ENCODE results near the gene ZNF496. TPM values are rescaled to one million over a fixed set of nuclear protein-coding genes. Genes with fewer than 3 reads are reported as not detected.

Gene ZNF496
- total RNA-seq, 1 experiment from 2014 or later = 37.6 TPM

DNA sequence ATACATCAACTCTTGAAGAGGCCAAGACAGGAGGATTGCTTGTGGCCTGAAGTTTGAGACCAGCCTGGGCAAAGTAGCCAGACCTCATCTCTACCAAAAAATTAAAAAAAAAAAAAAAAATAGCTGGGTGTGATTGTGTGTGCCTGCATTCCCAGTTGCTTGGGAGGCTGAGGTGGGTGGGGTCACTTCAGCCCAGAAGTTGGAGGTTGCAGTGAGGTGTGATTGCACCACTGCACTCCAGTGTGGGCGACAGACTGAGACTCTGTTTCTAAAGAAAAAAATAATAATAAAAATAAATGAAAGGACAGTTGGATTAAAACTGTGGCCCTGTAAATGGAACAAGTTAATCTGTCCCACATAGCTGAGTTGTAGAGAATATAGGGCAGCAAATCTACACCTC is 18.9 kb upstream of the ZNF496 start:
- Histone ChIP-seq H3K79me2 (ENCODE audit: low read depth) (no peaks in the 10 kb centered on the region), H3K27ac (no peak overlapping the region), H3K9me2 (ENCODE audit: insufficient read depth) (no peaks in the 10 kb centered on the region), H2AFZ (no peak overlapping the region), H3K27me3 (ENCODE audit: insufficient read depth, low read depth) (no peaks in the 10 kb centered on the region), H4K20me1 (ENCODE audit: insufficient read depth) (no peaks in the 10 kb centered on the region), H3K4me2 (no peak overlapping the region), H3K9me3 (ENCODE audit: insufficient read depth, low read depth) (no peaks in the 10 kb centered on the region), H3K4me3 (no peak overlapping the region), H3F3A (ENCODE audit: insufficient read depth, low read depth) (no peaks in the 10 kb centered on the region), H3K36me3 (ENCODE audit: low read depth) (no peaks in the 10 kb centered on the region), H3K4me1 (replicated peaks; ENCODE audit: insufficient read depth) (no peaks in the 10 kb centered on the region)
- no peak for DNase-seq
- CTCF ChIA-PET = no interaction called here
- no TSS peak for BruUV-seq (replicated peaks)
- no peak for TF ChIP-seq EZH2 (IDR thresholded peaks at IDR 0.05; ENCODE audit: low read depth)
- TF ChIP-seq CTCF (conservative IDR thresholded peaks at IDR 0.05) = no peak
- intact Hi-C loops (cut with micrococcal nuclease; ENCODE audit: unreplicated experiment) = no loop called here
- POLR2A ChIA-PET (ENCODE audit: unreplicated experiment) = no interaction called here

DNA sequence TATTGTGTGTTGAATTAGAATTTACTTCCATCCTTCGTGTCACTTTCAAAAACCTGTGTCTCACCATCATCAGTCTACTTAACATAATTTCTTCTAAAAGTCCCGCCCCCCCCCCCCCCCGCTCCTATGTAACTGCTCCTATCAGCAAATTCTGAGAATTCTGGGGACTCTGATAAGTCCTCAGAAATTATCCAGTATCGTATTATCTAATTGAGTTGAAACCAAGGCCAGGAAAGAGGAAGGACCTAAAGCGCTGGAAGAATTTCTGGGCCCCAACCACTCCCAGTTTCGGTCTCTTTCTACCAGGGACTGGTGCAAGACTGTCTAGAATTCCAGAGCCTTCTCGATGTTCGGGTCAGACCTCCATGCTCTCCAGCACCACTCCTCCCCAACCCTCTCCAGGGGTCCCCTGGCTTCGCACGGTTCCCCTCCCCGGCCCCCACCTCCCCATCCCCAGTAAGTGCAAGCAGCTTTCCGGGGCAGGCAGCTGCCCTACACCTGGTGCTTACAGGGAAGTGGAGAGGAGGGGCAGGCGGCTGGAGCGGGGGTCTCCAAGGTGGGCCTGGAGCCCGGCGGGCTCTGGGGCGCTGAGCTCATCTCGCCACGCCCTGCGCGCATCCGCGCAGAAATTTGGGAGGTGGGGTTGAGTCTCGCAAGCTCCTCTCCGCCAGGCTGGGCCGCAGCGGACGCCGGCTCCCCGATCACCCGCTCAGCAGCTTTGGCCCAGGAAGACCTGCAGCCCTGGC is 16.0 kb upstream of the ZNF496 start:
- no peak for DNase-seq
- intact Hi-C loops (cut with micrococcal nuclease; ENCODE audit: unreplicated experiment) = no loop called here
- POLR2A ChIA-PET (ENCODE audit: unreplicated experiment) = no interaction called here
- Histone ChIP-seq H3K4me2 (no peak overlapping the region), H3K79me2 (ENCODE audit: low read depth) (no peaks in the 10 kb centered on the region), H3K36me3 (ENCODE audit: low read depth) (no peaks in the 10 kb centered on the region), H3K9me3 (ENCODE audit: insufficient read depth, low read depth) (no peaks in the 10 kb centered on the region), H3K9me2 (ENCODE audit: insufficient read depth) (no peaks in the 10 kb centered on the region), H3K4me3 (no peak overlapping the region), H3F3A (ENCODE audit: insufficient read depth, low read depth) (no peaks in the 10 kb centered on the region), H3K27me3 (ENCODE audit: insufficient read depth, low read depth) (no peaks in the 10 kb centered on the region), H2AFZ (no peak overlapping the region), H3K27ac (no peak overlapping the region), H4K20me1 (ENCODE audit: insufficient read depth) (no peaks in the 10 kb centered on the region), H3K4me1 (replicated peaks; ENCODE audit: insufficient read depth) (no peaks in the 10 kb centered on the region)
- TF ChIP-seq CTCF (conservative IDR thresholded peaks at IDR 0.05) = no peak
- no peak for TF ChIP-seq EZH2 (IDR thresholded peaks at IDR 0.05; ENCODE audit: low read depth)
- BruUV-seq (replicated peaks) = no TSS peak
- CTCF ChIA-PET = no interaction called here

GRCh38 chr1:247345881-247346280 is 14.2 kb upstream of the ZNF496 start:
- H3K4me3 ChIP-seq = no peak overlapping the region
- H3K36me3 ChIP-seq (ENCODE audit: low read depth) = no peaks in the 10 kb centered on the region
- no peaks in the 10 kb centered on the region for H3K27me3 ChIP-seq (ENCODE audit: insufficient read depth, low read depth)
- CTCF ChIA-PET = no interaction called here
- H3K9me3 ChIP-seq (ENCODE audit: insufficient read depth, low read depth) = no peaks in the 10 kb centered on the region
- no peak for TF ChIP-seq CTCF (conservative IDR thresholded peaks at IDR 0.05)
- TF ChIP-seq EZH2 (IDR thresholded peaks at IDR 0.05; ENCODE audit: low read depth) = no peak
- POLR2A ChIA-PET (ENCODE audit: unreplicated experiment) = no interaction called here
- H3K4me1 ChIP-seq (replicated peaks; ENCODE audit: insufficient read depth) = no peaks in the 10 kb centered on the region
- H3K9me2 ChIP-seq (ENCODE audit: insufficient read depth) = no peaks in the 10 kb centered on the region
- no peak overlapping the region for H2AFZ ChIP-seq
- H3K4me2 ChIP-seq = no peak overlapping the region
- DNase-seq = no peak
- no peaks in the 10 kb centered on the region for H3K79me2 ChIP-seq (ENCODE audit: low read depth)
- no peaks in the 10 kb centered on the region for H4K20me1 ChIP-seq (ENCODE audit: insufficient read depth)
- H3K27ac ChIP-seq = no peak overlapping the region
- H3F3A ChIP-seq (ENCODE audit: insufficient read depth, low read depth) = no peaks in the 10 kb centered on the region
- BruUV-seq (replicated peaks) = no TSS peak
- intact Hi-C loops (cut with micrococcal nuclease; ENCODE audit: unreplicated experiment) = no loop called here
